ENCODE measurements around the gene TPRX1. TPM values are rescaled to one million over a fixed set of nuclear protein-coding genes. Genes with fewer than 3 reads are reported as not detected.
"Not testable (repeated sequence)": the region's sequence is repeated elsewhere in the genome, so short reads cannot be mapped to it uniquely, and the experiment has no call there.

Gene TPRX1
- total RNA-seq, 2 experiments from 2014 or later = not detected

DNA sequence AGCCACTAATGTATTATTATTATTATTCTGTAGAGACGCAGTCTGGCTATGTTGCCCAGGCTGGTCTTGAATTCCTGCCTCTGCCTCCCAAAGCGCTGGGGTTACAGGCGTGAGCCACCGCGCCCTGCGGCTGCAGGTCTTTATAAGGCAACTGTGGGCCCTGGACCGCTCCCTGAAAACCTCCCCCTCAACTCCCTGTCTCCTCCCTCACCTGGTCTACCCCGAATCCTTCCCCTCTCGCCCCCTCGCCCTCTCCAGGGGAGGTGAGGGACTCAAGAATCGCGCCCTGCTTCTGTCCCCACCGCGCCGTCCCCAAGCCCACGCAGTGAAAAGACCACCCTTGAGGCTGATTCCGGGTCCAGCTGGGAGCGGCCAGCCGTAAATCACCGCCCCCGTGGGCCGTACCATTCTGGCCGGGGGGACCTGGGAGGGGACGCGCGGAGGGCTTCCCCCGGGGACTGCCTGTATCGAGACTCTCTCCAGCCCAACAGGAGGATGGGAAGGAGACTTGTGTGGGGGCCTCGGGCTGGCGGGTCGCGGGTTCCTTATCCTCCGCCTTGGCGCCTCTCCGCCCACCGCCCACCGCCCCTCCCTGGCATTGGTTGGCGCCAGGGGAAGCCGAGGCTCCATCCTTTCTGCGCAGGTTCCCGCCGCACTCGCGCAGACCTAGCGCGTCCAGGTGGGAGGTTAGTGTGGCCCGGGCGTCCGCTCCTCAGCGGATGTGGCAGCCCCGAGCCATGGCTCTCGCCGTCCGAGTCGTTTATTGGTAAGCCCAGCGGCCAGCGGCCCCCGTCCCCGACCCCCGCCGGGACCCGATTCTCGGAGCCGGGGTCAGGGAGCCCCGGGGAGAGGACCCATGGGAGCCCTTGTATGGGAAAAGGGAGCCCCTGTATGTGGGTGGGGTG lies 26.1 kb downstream of the TPRX1 start, which contains the start of gene SELENOW:
Gene SELENOW, plus strand, starts transcription at position 655 of the 905 bp plus-strand sequence. Its CDS starts 83 bp downstream, at position 738.
- Histone ChIP-seq H2AFZ (ENCODE audit: low read length) (peak within 1 kb of the TSS; percentile 74), H3K9me2 (ENCODE audit: insufficient read depth, low read length) (no peaks in the 10 kb centered on the region), H3K36me3 (ENCODE audit: insufficient read depth, low read length) (0 out of 2 replicates have a peak, but pooled peaks cover 3% of the 10 kb centered on the region), H3K4me3 (ENCODE audit: low read depth, low read length, poor library complexity, severe bottlenecking) (peak within 1 kb of the TSS; percentile 93), H3K9me3 (ENCODE audit: low read length) (no peaks in the 10 kb centered on the region), H3K4me2 (ENCODE audit: low read length) (peak within 1 kb of the TSS; percentile 93), H4K20me1 (ENCODE audit: insufficient read depth, low read length) (no peaks in the 10 kb centered on the region), H3K79me2 (ENCODE audit: insufficient read depth, low read depth, low read length) (peaks cover 7% of the 10 kb centered on the region; the same call in 1 of the 2 replicates), H3K4me1 (ENCODE audit: insufficient read depth, low read length, poor library complexity, severe bottlenecking) (peaks cover 8% of the 10 kb centered on the region), H3K27ac (ENCODE audit: low read depth, low read length, poor library complexity, severe bottlenecking) (peak within 1 kb of the TSS; percentile 53)
- TF ChIP-seq EZH2phosphoT487 (IDR thresholded peaks at IDR 0.05; ENCODE audit: borderline replicate concordance, low read depth, low read length) = no peak
- TF ChIP-seq, protein P1, sequence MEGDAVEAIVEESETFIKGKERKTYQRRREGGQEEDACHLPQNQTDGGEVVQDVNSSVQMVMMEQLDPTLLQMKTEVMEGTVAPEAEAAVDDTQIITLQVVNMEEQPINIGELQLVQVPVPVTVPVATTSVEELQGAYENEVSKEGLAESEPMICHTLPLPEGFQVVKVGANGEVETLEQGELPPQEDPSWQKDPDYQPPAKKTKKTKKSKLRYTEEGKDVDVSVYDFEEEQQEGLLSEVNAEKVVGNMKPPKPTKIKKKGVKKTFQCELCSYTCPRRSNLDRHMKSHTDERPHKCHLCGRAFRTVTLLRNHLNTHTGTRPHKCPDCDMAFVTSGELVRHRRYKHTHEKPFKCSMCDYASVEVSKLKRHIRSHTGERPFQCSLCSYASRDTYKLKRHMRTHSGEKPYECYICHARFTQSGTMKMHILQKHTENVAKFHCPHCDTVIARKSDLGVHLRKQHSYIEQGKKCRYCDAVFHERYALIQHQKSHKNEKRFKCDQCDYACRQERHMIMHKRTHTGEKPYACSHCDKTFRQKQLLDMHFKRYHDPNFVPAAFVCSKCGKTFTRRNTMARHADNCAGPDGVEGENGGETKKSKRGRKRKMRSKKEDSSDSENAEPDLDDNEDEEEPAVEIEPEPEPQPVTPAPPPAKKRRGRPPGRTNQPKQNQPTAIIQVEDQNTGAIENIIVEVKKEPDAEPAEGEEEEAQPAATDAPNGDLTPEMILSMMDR (conservative IDR thresholded peaks at IDR 0.05; ENCODE audit: low read length) = no peak
- BruUV-seq (replicated peaks) = no TSS peak
- peak; percentile 91 for DNase-seq (ENCODE audit: low spot score)
- intact Hi-C loops (cut with micrococcal nuclease; ENCODE audit: unreplicated experiment) = no loop called here
- ChIA-PET POLR2A (no interaction called here), CTCF (ENCODE audit: unreplicated experiment) (interaction anchor here (0.5 to 0.6 kb wide), 2 partner anchors 65 to 71 kb away, joined by 3 read pairs; partner anchors contain the start of gene EHD2)

DNA sequence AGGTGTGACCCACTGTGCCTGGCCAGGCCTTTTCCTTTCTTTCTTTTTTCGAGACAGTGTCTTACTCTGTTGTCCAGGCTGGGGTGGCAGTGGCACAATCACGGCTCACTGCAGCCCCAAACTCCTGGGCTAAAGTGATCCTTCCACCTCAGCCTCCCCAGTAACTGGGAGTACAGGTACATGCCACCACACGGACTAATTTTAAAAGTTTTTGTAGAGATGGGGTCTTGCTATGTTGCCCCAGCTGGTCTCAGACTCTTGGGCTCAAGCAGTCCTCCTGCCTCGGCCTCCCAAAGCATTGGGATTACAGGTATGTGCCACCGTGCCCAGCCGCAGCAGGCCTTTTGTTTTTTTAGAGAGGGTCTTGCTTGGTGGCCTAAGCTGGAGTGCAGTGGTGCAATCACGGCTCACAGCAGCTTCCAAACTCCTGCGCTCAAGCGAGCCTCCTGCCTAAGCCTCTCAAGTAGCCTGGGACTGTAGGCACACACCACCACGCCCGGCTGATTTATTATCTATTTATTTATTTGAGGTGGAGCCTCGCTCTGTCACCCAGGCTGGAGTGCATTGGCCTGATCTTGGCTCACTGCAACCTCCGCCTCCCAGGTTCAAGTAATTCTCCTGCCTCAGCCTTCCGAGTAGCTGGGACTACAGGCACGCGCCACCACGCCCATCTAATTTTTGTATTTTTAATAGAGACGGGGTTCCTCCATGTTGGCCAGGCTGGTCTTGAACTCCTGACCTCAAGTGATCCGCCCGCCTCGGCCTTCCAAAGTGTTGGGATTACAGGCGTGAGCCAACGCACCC lies 26.9 kb downstream of the TPRX1 start:
- H3K36me3 ChIP-seq (ENCODE audit: insufficient read depth, low read length); BruUV-seq (replicated peaks); POLR2A ChIA-PET; H3K4me1 ChIP-seq (ENCODE audit: insufficient read depth, low read length, poor library complexity, severe bottlenecking); H3K9me3 ChIP-seq (ENCODE audit: low read length); DNase-seq (ENCODE audit: low spot score); H4K20me1 ChIP-seq (ENCODE audit: insufficient read depth, low read length); H3K27ac ChIP-seq (ENCODE audit: low read depth, low read length, poor library complexity, severe bottlenecking); H3K79me2 ChIP-seq (ENCODE audit: insufficient read depth, low read depth, low read length); H3K9me2 ChIP-seq (ENCODE audit: insufficient read depth, low read length); intact Hi-C loops (cut with micrococcal nuclease; ENCODE audit: unreplicated experiment): not testable (repeated sequence)
- Histone ChIP-seq H2AFZ (ENCODE audit: low read length) (peak overlapping the region; percentile 74; the same call in 1 of the 2 replicates), H3K4me3 (ENCODE audit: low read depth, low read length, poor library complexity, severe bottlenecking) (peak overlapping the region; percentile 93), H3K4me2 (ENCODE audit: low read length) (peak overlapping the region; percentile 93)
- CTCF ChIA-PET (ENCODE audit: unreplicated experiment) = interaction anchor here (0.5 kb wide), 1 partner anchor 70 kb away, joined by 3 read pairs; no protein-coding TSS in a partner anchor

DNA sequence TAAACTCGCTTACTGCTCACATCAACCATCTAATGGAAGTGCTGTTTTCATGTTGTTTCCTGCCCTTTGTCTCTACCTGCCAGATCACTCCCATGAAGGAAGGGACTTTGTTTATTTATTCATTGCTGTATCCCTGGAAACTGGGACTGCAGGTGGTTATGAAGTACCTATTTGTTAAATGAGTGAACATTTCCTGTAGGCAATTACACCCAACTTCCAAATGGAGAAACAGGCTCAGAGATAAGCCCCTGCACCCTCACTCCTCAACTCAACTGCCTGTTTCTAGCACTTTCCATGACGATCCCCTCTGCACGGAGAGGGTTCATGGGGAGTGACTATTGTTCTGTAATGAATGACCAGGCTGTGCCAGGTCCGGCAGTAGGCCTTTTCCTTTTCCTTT lies 27.8 kb downstream of the TPRX1 start:
- H3K4me3 ChIP-seq (ENCODE audit: low read depth, low read length, poor library complexity, severe bottlenecking) = no peak overlapping the region
- peaks cover 7% of the 10 kb centered on the region; the same call in 1 of the 2 replicates for H3K79me2 ChIP-seq (ENCODE audit: insufficient read depth, low read depth, low read length)
- H4K20me1 ChIP-seq (ENCODE audit: insufficient read depth, low read length) = no peaks in the 10 kb centered on the region
- no peak for DNase-seq (ENCODE audit: low spot score)
- no TSS peak for BruUV-seq (replicated peaks)
- no peaks in the 10 kb centered on the region for H3K9me2 ChIP-seq (ENCODE audit: insufficient read depth, low read length)
- no peak overlapping the region for H3K27ac ChIP-seq (ENCODE audit: low read depth, low read length, poor library complexity, severe bottlenecking)
- CTCF ChIA-PET (ENCODE audit: unreplicated experiment) = no interaction called here
- no peak overlapping the region for H2AFZ ChIP-seq (ENCODE audit: low read length)
- H3K4me2 ChIP-seq (ENCODE audit: low read length) = no peak overlapping the region
- H3K4me1 ChIP-seq (ENCODE audit: insufficient read depth, low read length, poor library complexity, severe bottlenecking) = peaks cover 8% of the 10 kb centered on the region
- POLR2A ChIA-PET = interaction anchor here (0.6 kb wide), 1 partner anchor 202 kb away, joined by 3 read pairs; no protein-coding TSS in a partner anchor
- 0 out of 2 replicates have a peak, but pooled peaks cover 3% of the 10 kb centered on the region for H3K36me3 ChIP-seq (ENCODE audit: insufficient read depth, low read length)
- no peak for TF ChIP-seq EZH2phosphoT487 (IDR thresholded peaks at IDR 0.05; ENCODE audit: borderline replicate concordance, low read depth, low read length)
- TF ChIP-seq, protein P1 (conservative IDR thresholded peaks at IDR 0.05; ENCODE audit: low read length) = no peak
- intact Hi-C loops (cut with micrococcal nuclease; ENCODE audit: unreplicated experiment) = no loop called here
- H3K9me3 ChIP-seq (ENCODE audit: low read length) = no peaks in the 10 kb centered on the region

DNA sequence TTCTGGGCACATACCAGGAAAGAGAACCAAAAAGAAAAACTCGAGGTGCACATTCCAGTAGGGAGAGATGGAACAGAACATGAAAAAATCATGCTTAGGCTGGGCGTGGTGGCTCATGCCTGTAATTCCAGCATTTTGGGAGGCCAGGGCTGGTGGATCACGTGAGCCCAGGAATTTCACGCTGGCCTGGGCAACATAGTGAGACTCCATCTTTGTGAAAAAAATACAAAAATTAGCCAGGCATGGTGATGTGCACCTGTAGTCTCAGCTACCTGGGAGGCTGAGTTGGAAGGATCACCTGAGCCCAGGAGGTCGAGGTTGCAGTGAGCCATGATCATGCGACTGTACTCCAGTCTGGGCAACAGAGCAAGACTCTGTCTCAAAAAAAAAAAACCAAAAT lies 33.1 kb downstream of the TPRX1 start:
- H3K79me2 ChIP-seq (ENCODE audit: insufficient read depth, low read depth, low read length); POLR2A ChIA-PET; BruUV-seq (replicated peaks); H3K4me2 ChIP-seq (ENCODE audit: low read length); H3K27ac ChIP-seq (ENCODE audit: low read depth, low read length, poor library complexity, severe bottlenecking); H4K20me1 ChIP-seq (ENCODE audit: insufficient read depth, low read length); H2AFZ ChIP-seq (ENCODE audit: low read length); H3K9me2 ChIP-seq (ENCODE audit: insufficient read depth, low read length); H3K4me3 ChIP-seq (ENCODE audit: low read depth, low read length, poor library complexity, severe bottlenecking); CTCF ChIA-PET (ENCODE audit: unreplicated experiment); DNase-seq (ENCODE audit: low spot score); H3K9me3 ChIP-seq (ENCODE audit: low read length); H3K36me3 ChIP-seq (ENCODE audit: insufficient read depth, low read length); intact Hi-C loops (cut with micrococcal nuclease; ENCODE audit: unreplicated experiment): not testable (repeated sequence)
- H3K4me1 ChIP-seq (ENCODE audit: insufficient read depth, low read length, poor library complexity, severe bottlenecking) = peaks cover 13% of the 10 kb centered on the region
